H1 (cell line): ENCODE results near the gene TRDN. TPM values are rescaled to one million over a fixed set of nuclear protein-coding genes. Genes with fewer than 3 reads are reported as not detected.

Source experiments
- CTCF ChIA-PET: fragments of 300-600 bp; sonication (Branson Sonifier 250); formaldehyde crosslinking; loops from one replicate; lab custom pipeline; 2021; ENCODE audit not compliant: partially characterized antibody; lab: Charles Lee
- POLR2A ChIA-PET: fragments of 300-600 bp; sonication (Branson Sonifier 250); formaldehyde crosslinking; loops from one replicate; lab custom pipeline; 2021; ENCODE audit warnings: inconsistent platforms; ENCODE audit not compliant: partially characterized antibody; lab: Charles Lee
- DNase-seq, 2 experiments: peaks; one replicate each; pipeline versions ENCODE4 v3.0.0 to v3.0.0-alpha.2; 2010 to 2022; ENCODE audit warnings: low spot score in 2 of 2, low read depth in 1 of 2, mixed read lengths in 1 of 2
- FAIRE-seq: peaks from 2 replicates; lab custom pipeline; 2011; peaks lifted over from hg19 to GRCh38; lab: Jason Lieb, UNC
- H2AFZ ChIP-seq: 2 replicates; pipeline ENCODE4 v1.8.1; 2012; ENCODE audit warnings: low read length, inconsistent platforms
- H2AK5ac ChIP-seq: 2 replicates; pipeline ENCODE4 v1.6.1; 2013; ENCODE audit warnings: low read depth, low read length
- H2BK120ac ChIP-seq: replicated peaks from 2 replicates; pipeline ENCODE3; 2013; ENCODE audit warnings: low read depth, low read length, inconsistent platforms
- H2BK12ac ChIP-seq: 2 replicates; pipeline ENCODE4 v1.6.1; 2013; ENCODE audit warnings: low read depth, low read length
- H2BK15ac ChIP-seq: 2 replicates; pipeline ENCODE4 v1.6.1; 2013; ENCODE audit warnings: low read length
- H2BK20ac ChIP-seq: 2 replicates; pipeline ENCODE4 v1.6.1; 2013; ENCODE audit warnings: low read length
- H2BK5ac ChIP-seq: 2 replicates; pipeline ENCODE4 v1.6.1; 2013; ENCODE audit warnings: low read depth, low read length
- H3K14ac ChIP-seq: 2 replicates; pipeline ENCODE4 v1.6.1; 2013; ENCODE audit warnings: inconsistent platforms; ENCODE audit not compliant: insufficient read length
- H3K18ac ChIP-seq: 2 replicates; pipeline ENCODE4 v1.6.1; 2013; ENCODE audit warnings: low read length; ENCODE audit errors: extremely low read depth
- H3K23ac ChIP-seq: 2 replicates; pipeline ENCODE4 v1.6.1; 2013; ENCODE audit warnings: inconsistent platforms; ENCODE audit not compliant: insufficient read length
- H3K23me2 ChIP-seq: 2 replicates; pipeline ENCODE4 v1.6.1; 2013; ENCODE audit warnings: low read depth, low read length
- H3K27ac ChIP-seq: 2 replicates; pipeline ENCODE4 v1.6.1; 2011; ENCODE audit warnings: low read depth, low read length, inconsistent platforms
- H3K27me3 ChIP-seq, 4 experiments: replicated peaks in 1 of 4; 1 replicate in 1 of 4; 2 replicates in 3 of 4; pipeline versions ENCODE4 v1.6.1 to v1.8.1; 2011 to 2013; ENCODE audit warnings: low read length in 3 of 4, mild to moderate bottlenecking in 3 of 4, inconsistent platforms in 2 of 4, mixed read lengths in 2 of 4, moderate library complexity in 1 of 4; ENCODE audit not compliant: control insufficient read depth in 3 of 4, insufficient read depth in 3 of 4; ENCODE audit errors: extremely low read depth in 1 of 4
- H3K36me3 ChIP-seq, 4 experiments: 2 replicates each; pipeline versions ENCODE4 v1.6.1 to v1.8.1; 2011 to 2013; ENCODE audit warnings: mild to moderate bottlenecking in 4 of 4, low read length in 3 of 4, moderate library complexity in 2 of 4, control low read depth in 1 of 4, inconsistent platforms in 1 of 4; ENCODE audit not compliant: insufficient read depth in 4 of 4, control insufficient read depth in 2 of 4
- H3K4ac ChIP-seq: replicated peaks from 2 replicates; pipeline ENCODE3; 2013; ENCODE audit warnings: low read length, low read depth, mixed read lengths, inconsistent platforms; ENCODE audit not compliant: insufficient read length
- H3K4me1 ChIP-seq, 4 experiments: replicated peaks in 1 of 4; 1 replicate in 1 of 4; 2 replicates in 3 of 4; pipeline versions ENCODE4 v1.6.1 to v1.8.1; 2011 to 2013; ENCODE audit warnings: low read length in 3 of 4, inconsistent platforms in 2 of 4, mixed read lengths in 1 of 4; ENCODE audit not compliant: insufficient read depth in 4 of 4, control insufficient read depth in 3 of 4
- H3K4me2 ChIP-seq, 2 experiments: 2 replicates each; pipeline versions ENCODE4 v1.6.1 to v1.8.1; 2011 to 2013; ENCODE audit warnings: low read depth in 2 of 2, low read length in 2 of 2, control low read depth in 1 of 2, inconsistent platforms in 1 of 2, mild to moderate bottlenecking in 1 of 2; ENCODE audit not compliant: insufficient read depth in 1 of 2
- H3K4me3 ChIP-seq, 4 experiments: fragments of 200-600, 300-600 bp in 1 of 4; sonication (generic), shearing (Covaris generic), sonication (Bioruptor Twin) in 1 of 4; 2 replicates each; pipeline versions ENCODE4 v1.5.1 to v1.8.1; 2011 to 2016; ENCODE audit warnings: low read length in 4 of 4, low read depth in 3 of 4, control low read depth in 2 of 4, inconsistent platforms in 2 of 4, mild to moderate bottlenecking in 2 of 4, mixed read lengths in 1 of 4, moderate library complexity in 1 of 4; ENCODE audit not compliant: insufficient read depth in 2 of 4; ENCODE audit errors: extremely low read depth in 1 of 4
- H3K56ac ChIP-seq: replicated peaks from 2 replicates; pipeline ENCODE3; 2013; ENCODE audit warnings: low read depth, mild to moderate bottlenecking, mixed read lengths, low read length, inconsistent platforms; ENCODE audit not compliant: insufficient read length
- H3K79me1 ChIP-seq: 2 replicates; pipeline ENCODE4 v1.6.1; 2013; ENCODE audit warnings: low read depth, low read length, control low read depth
- H3K79me2 ChIP-seq, 2 experiments: 2 replicates each; pipeline versions ENCODE4 v1.6.1 to v1.8.1; 2012 to 2013; ENCODE audit warnings: low read length in 2 of 2, mild to moderate bottlenecking in 2 of 2, inconsistent platforms in 1 of 2; ENCODE audit not compliant: insufficient read depth in 2 of 2, control insufficient read depth in 1 of 2
- H3K9ac ChIP-seq, 4 experiments: replicated peaks in 1 of 4; 1 replicate in 1 of 4; 2 replicates in 3 of 4; pipeline versions ENCODE4 v1.6.1 to v1.8.1; 2011 to 2013; ENCODE audit warnings: low read depth in 3 of 4, low read length in 3 of 4, control low read depth in 2 of 4, mild to moderate bottlenecking in 2 of 4, moderate library complexity in 2 of 4, inconsistent platforms in 1 of 4; ENCODE audit errors: extremely low read depth in 1 of 4
- H3K9me3 ChIP-seq, 2 experiments: 2 replicates each; pipeline versions ENCODE4 v1.6.1 to v1.8.1; 2012 to 2013; ENCODE audit warnings: mild to moderate bottlenecking in 2 of 2, moderate library complexity in 2 of 2, control low read depth in 1 of 2, inconsistent platforms in 1 of 2, low read depth in 1 of 2, low read length in 1 of 2, mixed read lengths in 1 of 2; ENCODE audit not compliant: insufficient read depth in 2 of 2
- H4K20me1 ChIP-seq, 2 experiments: replicated peaks in 1 of 2; 2 replicates each; pipeline versions ENCODE3 to v1.8.1; 2011 to 2013; ENCODE audit warnings: inconsistent platforms in 2 of 2, low read length in 2 of 2, mild to moderate bottlenecking in 1 of 2; ENCODE audit not compliant: insufficient read depth in 2 of 2, control insufficient read depth in 1 of 2
- H4K5ac ChIP-seq: 2 replicates; pipeline ENCODE4 v1.6.1; 2013; ENCODE audit warnings: low read length, low read depth, mixed read lengths, inconsistent platforms; ENCODE audit not compliant: insufficient read length
- H4K8ac ChIP-seq: 2 replicates; pipeline ENCODE4 v1.8.0; 2013; ENCODE audit warnings: mild to moderate bottlenecking, moderate library complexity, low read length, inconsistent platforms; ENCODE audit not compliant: insufficient read depth; ENCODE audit errors: extremely low read depth
- H4K91ac ChIP-seq: replicated peaks from 2 replicates; pipeline ENCODE3; 2013; ENCODE audit warnings: low read length, mixed read lengths, inconsistent platforms; ENCODE audit not compliant: insufficient read length
- ATF3 ChIP-seq: IDR thresholded peaks from 2 replicates; pipeline ENCODE4 v1.6.1; 2011; ENCODE audit warnings: low read depth, mild to moderate bottlenecking, low read length; ENCODE audit not compliant: insufficient read depth
- BRCA1 ChIP-seq: IDR thresholded peaks from 2 replicates; pipeline ENCODE4 v1.6.1; 2012; ENCODE audit warnings: low read depth, low read length, improper control_type of control experiment
- CBX5 ChIP-seq: fragments of 300-800, 300-1000 bp; sonication (generic); IDR thresholded peaks from 2 replicates; pipeline ENCODE4 v1.7.1; 2016; ENCODE audit warnings: antibody characterized with exemption, low read length, low read depth
- CREB1 ChIP-seq: IDR thresholded peaks from 2 replicates; pipeline ENCODE4 v1.6.1; 2012; ENCODE audit warnings: inconsistent platforms
- GABPA ChIP-seq: IDR thresholded peaks from 2 replicates; pipeline ENCODE4 v1.6.1; 2011; ENCODE audit warnings: mild to moderate bottlenecking, low read length, moderate library complexity, borderline replicate concordance; ENCODE audit not compliant: insufficient read depth
- GTF2F1 ChIP-seq: IDR thresholded peaks from 2 replicates; pipeline ENCODE4 v1.6.1; 2012; ENCODE audit warnings: low read depth, low read length, improper control_type of control experiment, borderline replicate concordance
- MAFK ChIP-seq: IDR thresholded peaks from 2 replicates; pipeline ENCODE4 v1.6.1; 2012; ENCODE audit warnings: low read depth, mild to moderate bottlenecking, improper control_type of control experiment, low read length
- NRF1 ChIP-seq: IDR thresholded peaks from 2 replicates; pipeline ENCODE4 v1.6.1; 2011; ENCODE audit warnings: mild to moderate bottlenecking, low read depth, low read length, improper control_type of control experiment
- POU5F1 ChIP-seq: IDR thresholded peaks from 2 replicates; pipeline ENCODE4 v1.6.1; 2011; ENCODE audit warnings: low read depth, mild to moderate bottlenecking, low read length, moderate library complexity
- RAD21 ChIP-seq, 2 experiments: IDR thresholded peaks in 1 of 2; conservative IDR thresholded peaks in 1 of 2; 2 replicates each; pipeline ENCODE4 v1.6.1; 2011; ENCODE audit warnings: low read depth in 2 of 2, low read length in 2 of 2, improper control_type of control experiment in 1 of 2, inconsistent platforms in 1 of 2, mild to moderate bottlenecking in 1 of 2, moderate library complexity in 1 of 2
- TAF7 ChIP-seq: optimal IDR thresholded peaks from 2 replicates; pipeline ENCODE3; 2011; ENCODE audit warnings: low read depth, mild to moderate bottlenecking, inconsistent platforms, low read length, moderate library complexity, borderline replicate concordance
- TCF12 ChIP-seq: IDR thresholded peaks from 2 replicates; pipeline ENCODE4 v1.6.1; 2011; ENCODE audit warnings: low read depth, mild to moderate bottlenecking, low read length
- USF2 ChIP-seq: IDR thresholded peaks from 2 replicates; pipeline ENCODE4 v1.6.1; 2011; ENCODE audit warnings: low read length, improper control_type of control experiment
- WGBS, 2 experiments: shearing (Covaris generic) in 1 of 2; methylation state at CpG; one replicate each; pipeline versions ENCODE4 v1.1.6 to v1.1.7; 2013 to 2015; ENCODE audit warnings: low lambda C conversion rate in 2 of 2, mixed read lengths in 2 of 2, inconsistent platforms in 1 of 2, low coverage in 1 of 2, missing lambda C conversion rate in 1 of 2; ENCODE audit not compliant: insufficient replicate concordance in 2 of 2, insufficient coverage in 1 of 2, insufficient read length in 1 of 2; ENCODE audit errors: extremely low coverage in 1 of 2, missing lambda C conversion rate in 1 of 2; 5-methylcytosine and 5-hydroxymethylcytosine counted together
- polyA plus RNA-seq, 7 experiments: library from polyadenylated mRNA; depleted of rRNA in 3 of 7; stranded (reverse) in 5 of 7; unstranded in 2 of 7; fragments of >200 nt in 5 of 7; fragments of 200-250 nt in 2 of 7; gene quantifications; 1 replicate in 5 of 7; 2 replicates in 1 of 7; 4 replicates in 1 of 7; pipeline versions ENCODE4 v1.2.1 to v1.2.3, GENCODE V29; 2011 to 2013; ENCODE audit warnings: missing spikeins in 2 of 7, mixed read lengths in 2 of 7
- total RNA-seq: library from RNA; stranded (reverse); fragmentation: NEBNext Ultra II Directional; extraction: Animal tissue kit (Norgen Biotek cat#: 25700); gene quantifications from 2 replicates; pipeline ENCODE4 v1.2.1, GENCODE V29; 2021

Gene TRDN
- total and polyA plus RNA-seq, 2 of the 8 experiments (the other 6 are each of a cell fraction or from before 2014, with no cell fraction given): 1.6 to 41.6 TPM

- DNase-seq: no peak
- Histone ChIP-seq H4K20me1 (no peaks in the 10 kb centered on the region), H3K27me3 (no peaks in the 10 kb centered on the region), H3K4me3 (no peak overlapping the region), H3K56ac (no peak overlapping the region), H3K18ac (no peak overlapping the region), H3K23me2 (no peaks in the 10 kb centered on the region), H3K9me3 (no peaks in the 10 kb centered on the region), H2BK12ac (no peak overlapping the region), H2BK120ac (no peak overlapping the region), H3K79me2 (no peaks in the 10 kb centered on the region), H4K8ac (no peak overlapping the region), H2AK5ac (no peak overlapping the region), H3K4me2 (no peak overlapping the region), H3K4me1 (no peaks in the 10 kb centered on the region), H3K23ac (no peak overlapping the region), H3K14ac (no peak overlapping the region), H2BK15ac (no peak overlapping the region), H4K91ac (no peak overlapping the region), H2BK5ac (no peak overlapping the region), H2AFZ (no peak overlapping the region), H3K4ac (no peak overlapping the region), H2BK20ac (no peak overlapping the region), H3K27ac (no peak overlapping the region), H3K9ac (no peak overlapping the region), H4K5ac (no peak overlapping the region), H3K79me1 (no peaks in the 10 kb centered on the region), H3K36me3 (no peaks in the 10 kb centered on the region)
- CTCF ChIA-PET: no interaction called here
- 96% methylated on average over 1 of the region's 1 CpG; no CpG with 5 or more reads in 1 of the 2 experiments for whole genome bisulfite sequencing, 2 experiments
- POLR2A ChIA-PET: no interaction called here
- no peak for FAIRE-seq
- no peak for TF ChIP-seq GTF2F1
- no peak for TF ChIP-seq RAD21 (IDR thresholded peaks at IDR 0.05 in 1 of 2, conservative IDR thresholded peaks at IDR 0.05 in 1 of 2; ENCODE audit: low read depth in 2 of 2, low read length in 2 of 2)
- no peak for TF ChIP-seq USF2
- TF ChIP-seq POU5F1: no peak
- TF ChIP-seq ATF3: no peak
- TF ChIP-seq TCF12: no peak
- TF ChIP-seq BRCA1: no peak
- no peak for TF ChIP-seq NRF1
- no peak for TF ChIP-seq MAFK
- no peak for TF ChIP-seq CREB1
- TF ChIP-seq GABPA: no peak
- TF ChIP-seq CBX5: no peak
- no peak for TF ChIP-seq TAF7
These were observed 468.3 kb downstream of the TRDN start for GRCh38 chr6:123168466-123168865.
